Activated T-cell treated with anti-CD3 and anti-CD28 coated beads, Interleukin-2, amount 50 U/mL, for 72 hours (primary cell): Measurements from ENCODE around the gene ZNF442. TPM values are rescaled to one million over a fixed set of nuclear protein-coding genes. Genes with fewer than 3 reads are reported as not detected.
A peak's percentile ranks its signal among the peaks of the same experiment; 100 is the strongest.
"Not testable (repeated sequence)": the region's sequence is repeated elsewhere in the genome, so short reads cannot be mapped to it uniquely, and the experiment has no call there.

Source experiments
- ATAC-seq, 2 donors: fragments of 150-1000 bp; cut with Tn5 transposase; replicated peaks in 1 of 2; 2 replicates each; pipeline ENCODE4 v1.10.0; 2021; ENCODE audit warnings: moderate library complexity in 2 of 2, mild to moderate bottlenecking in 1 of 2
- DNase-seq, 2 donors: peaks; one replicate each; pipeline ENCODE4 v3.0.0; 2021 to 2022; ENCODE audit warnings: mixed read lengths in 1 of 2
- H3K27ac Mint-ChIP-seq: one replicate; pipeline ENCODE4 v1.8.0; 2022; ENCODE audit warnings: mild to moderate bottlenecking, moderate library complexity, mixed read lengths
- H3K27me3 Mint-ChIP-seq: one replicate; pipeline ENCODE4 v1.8.0; 2022; ENCODE audit warnings: low read depth, mixed read lengths
- H3K36me3 Mint-ChIP-seq, 2 donors: one replicate each; pipeline ENCODE4 v1.8.0; 2022; ENCODE audit warnings: mixed read lengths in 2 of 2, mild to moderate bottlenecking in 1 of 2; ENCODE audit not compliant: insufficient read depth in 2 of 2
- H3K4me1 Mint-ChIP-seq: one replicate; pipeline ENCODE4 v1.8.0; 2022; ENCODE audit warnings: low read depth, mixed read lengths
- H3K4me3 Mint-ChIP-seq, 2 donors: one replicate each; pipeline ENCODE4 v1.8.0; 2022; ENCODE audit warnings: mild to moderate bottlenecking in 2 of 2, mixed read lengths in 2 of 2, moderate library complexity in 2 of 2
- H3K9me3 Mint-ChIP-seq, 2 donors: one replicate each; pipeline ENCODE4 v1.8.0; 2022; ENCODE audit warnings: mixed read lengths in 2 of 2
- total RNA-seq, 2 donors: library from RNA; stranded (reverse); gene quantifications; one replicate each; pipeline ENCODE4 v1.2.3, GENCODE V29; 2022

The ZNF442 gene
- total RNA-seq, result 1 to 10 TPM; 2.0 to 3.1 TPM

- peaks cover 23% of the 10 kb centered on the region for H3K4me1 Mint-ChIP-seq
- peak within 1 kb of the TSS; percentile 76 for H3K27ac Mint-ChIP-seq
- no peaks in the 10 kb centered on the region for H3K27me3 Mint-ChIP-seq
- H3K9me3 Mint-ChIP-seq, result peaks cover 0 to 4% of the 10 kb centered on the region in 2 donors
- H3K36me3 Mint-ChIP-seq, result peaks cover 5 to 6% of the 10 kb centered on the region in 2 donors
- peak within 1 kb of the TSS; percentile 96 to 97 for H3K4me3 Mint-ChIP-seq
- DNase-seq (peak; percentile 86 to 92), ATAC-seq (peak; percentile 99)
Observed at GRCh38 chr19:12365236-12366162, at the start of gene ZNF442. TSS of gene ZNF442 (minus strand) at chr19:12365683. CDS start at chr19:12363631, 2,052 bp downstream.

- DNase-seq, result no peak
- H3K27ac Mint-ChIP-seq, result no peak overlapping the region
- H3K9me3 Mint-ChIP-seq, result peaks cover 7 to 19% of the 10 kb centered on the region in 2 donors
- H3K27me3 Mint-ChIP-seq, result no peaks in the 10 kb centered on the region
- ATAC-seq, result no peak
- H3K36me3 Mint-ChIP-seq, result peaks cover 11 to 20% of the 10 kb centered on the region in 2 donors
- no peak overlapping the region for H3K4me3 Mint-ChIP-seq
- H3K4me1 Mint-ChIP-seq, result no peaks in the 10 kb centered on the region
Observed at GRCh38 chr19:12411893-12412292, 46.4 kb upstream of the ZNF442 start.

- peaks cover 6 to 10% of the 10 kb centered on the region in 2 donors for H3K36me3 Mint-ChIP-seq
- no peaks in the 10 kb centered on the region for H3K27me3 Mint-ChIP-seq
- peaks cover 17% of the 10 kb centered on the region for H3K4me1 Mint-ChIP-seq
- H3K4me3 Mint-ChIP-seq, result peak within 1 kb of the TSS; percentile 94 to 95
- DNase-seq (peak; percentile 86 to 88), ATAC-seq (peak; percentile 95 to 96)
- H3K27ac Mint-ChIP-seq, result peak within 1 kb of the TSS; percentile 79
- peaks cover 0 to 10% of the 10 kb centered on the region in 2 donors for H3K9me3 Mint-ChIP-seq
Observed at GRCh38 chr19:12400633-12401502, 35.4 kb upstream of the ZNF442 start, which contains the start of gene ZNF799. TSS of gene ZNF799 (minus strand) at chr19:12401271. CDS start at chr19:12401070, 201 bp downstream.

- peak; percentile 33 to 49 for ATAC-seq
- H3K9me3 Mint-ChIP-seq, result peaks cover 2 to 13% of the 10 kb centered on the region in 2 donors
- H3K4me3 Mint-ChIP-seq, result peak overlapping the region; percentile 94 to 95
- H3K36me3 Mint-ChIP-seq, result peaks cover 6 to 13% of the 10 kb centered on the region in 2 donors
- H3K4me1 Mint-ChIP-seq, result peaks cover 17% of the 10 kb centered on the region
- H3K27ac Mint-ChIP-seq, result peak overlapping the region; percentile 63
- H3K27me3 Mint-ChIP-seq, result not testable (repeated sequence)
- peak; percentile 25 to 44 for DNase-seq
Observed at GRCh38 chr19:12399901-12400632, 34.6 kb upstream of the ZNF442 start.

GRCh38 chr19:12391148-12391547 is 25.7 kb upstream of the ZNF442 start:
- not testable (repeated sequence) for H3K27ac Mint-ChIP-seq, DNase-seq, H3K27me3 Mint-ChIP-seq, H3K4me3 Mint-ChIP-seq, H3K4me1 Mint-ChIP-seq, ATAC-seq
- H3K9me3 Mint-ChIP-seq, result peaks cover 11 to 33% of the 10 kb centered on the region in 2 donors
- peaks cover 45 to 51% of the 10 kb centered on the region in 2 donors for H3K36me3 Mint-ChIP-seq

- H3K4me3 Mint-ChIP-seq, ATAC-seq, DNase-seq, H3K4me1 Mint-ChIP-seq, H3K27me3 Mint-ChIP-seq, H3K27ac Mint-ChIP-seq: not testable (repeated sequence)
- Mint-ChIP-seq H3K36me3 (peaks cover 32 to 41% of the 10 kb centered on the region in 2 donors), H3K9me3 (peaks cover 7 to 27% of the 10 kb centered on the region in 2 donors)
Observed at GRCh38 chr19:12386365-12386764, 20.9 kb upstream of the ZNF442 start.

GRCh38 chr19:12380444-12380737 is 14.9 kb upstream of the ZNF442 start:
- H3K9me3 Mint-ChIP-seq, result peaks cover 24 to 39% of the 10 kb centered on the region in 2 donors

GRCh38 chr19:12379732-12380443 is 14.4 kb upstream of the ZNF442 start:
- H3K4me1 Mint-ChIP-seq, result no peaks in the 10 kb centered on the region
- H3K27ac Mint-ChIP-seq, result no peak overlapping the region
- DNase-seq (no peak), ATAC-seq (no peak)
- no peaks in the 10 kb centered on the region for H3K27me3 Mint-ChIP-seq
- H3K4me3 Mint-ChIP-seq, result no peak overlapping the region
- H3K36me3 Mint-ChIP-seq, result peaks cover 28 to 47% of the 10 kb centered on the region in 2 donors
- peaks cover 20 to 40% of the 10 kb centered on the region in 2 donors for H3K9me3 Mint-ChIP-seq

More at GRCh38 chr19:12380444-12380737, 14.9 kb upstream of the ZNF442 start:
- peaks cover 28 to 51% of the 10 kb centered on the region in 2 donors for H3K36me3 Mint-ChIP-seq
- H3K4me3 Mint-ChIP-seq, result no peak overlapping the region
- no peaks in the 10 kb centered on the region for H3K4me1 Mint-ChIP-seq
- H3K27ac Mint-ChIP-seq, result no peak overlapping the region
- ATAC-seq (no peak), DNase-seq (no peak)
- no peaks in the 10 kb centered on the region for H3K27me3 Mint-ChIP-seq

GRCh38 chr19:12374026-12374425 is 8.5 kb upstream of the ZNF442 start:
- no peak overlapping the region for H3K27ac Mint-ChIP-seq
- H3K27me3 Mint-ChIP-seq, result no peaks in the 10 kb centered on the region
- ATAC-seq, result no peak
- peaks cover 11 to 19% of the 10 kb centered on the region in 2 donors for H3K36me3 Mint-ChIP-seq
- no peaks in the 10 kb centered on the region for H3K4me1 Mint-ChIP-seq
- H3K9me3 Mint-ChIP-seq, result peaks cover 9 to 19% of the 10 kb centered on the region in 2 donors
- no peak overlapping the region for H3K4me3 Mint-ChIP-seq
- no peak for DNase-seq

- Mint-ChIP-seq H3K27ac (peak overlapping the region; percentile 46), H3K36me3 (peaks cover 5 to 6% of the 10 kb centered on the region in 2 donors), H3K4me3 (peak overlapping the region; percentile 96 to 97), H3K27me3 (no peaks in the 10 kb centered on the region), H3K4me1 (peaks cover 23% of the 10 kb centered on the region), H3K9me3 (peaks cover 0 to 4% of the 10 kb centered on the region in 2 donors)
- DNase-seq (peak in 1 of 2 donors; percentile 3), ATAC-seq (no peak)
Observed at GRCh38 chr19:12364391-12365235, 870 bp downstream of the ZNF442 start.

- not testable (repeated sequence) for DNase-seq, H3K4me3 Mint-ChIP-seq, H3K27ac Mint-ChIP-seq, ATAC-seq, H3K27me3 Mint-ChIP-seq, H3K36me3 Mint-ChIP-seq, H3K9me3 Mint-ChIP-seq
- H3K4me1 Mint-ChIP-seq, result peaks cover 23% of the 10 kb centered on the region
Observed at GRCh38 chr19:12362236-12362635, 3.2 kb downstream of the ZNF442 start.
